Measurements from ENCODE around the gene TARS3. TPM values are rescaled to one million over a fixed set of nuclear protein-coding genes. Genes with fewer than 3 reads are reported as not detected.

Gene TARS3
- polyA plus RNA-seq, 1 donor: 20.8 TPM

DNA sequence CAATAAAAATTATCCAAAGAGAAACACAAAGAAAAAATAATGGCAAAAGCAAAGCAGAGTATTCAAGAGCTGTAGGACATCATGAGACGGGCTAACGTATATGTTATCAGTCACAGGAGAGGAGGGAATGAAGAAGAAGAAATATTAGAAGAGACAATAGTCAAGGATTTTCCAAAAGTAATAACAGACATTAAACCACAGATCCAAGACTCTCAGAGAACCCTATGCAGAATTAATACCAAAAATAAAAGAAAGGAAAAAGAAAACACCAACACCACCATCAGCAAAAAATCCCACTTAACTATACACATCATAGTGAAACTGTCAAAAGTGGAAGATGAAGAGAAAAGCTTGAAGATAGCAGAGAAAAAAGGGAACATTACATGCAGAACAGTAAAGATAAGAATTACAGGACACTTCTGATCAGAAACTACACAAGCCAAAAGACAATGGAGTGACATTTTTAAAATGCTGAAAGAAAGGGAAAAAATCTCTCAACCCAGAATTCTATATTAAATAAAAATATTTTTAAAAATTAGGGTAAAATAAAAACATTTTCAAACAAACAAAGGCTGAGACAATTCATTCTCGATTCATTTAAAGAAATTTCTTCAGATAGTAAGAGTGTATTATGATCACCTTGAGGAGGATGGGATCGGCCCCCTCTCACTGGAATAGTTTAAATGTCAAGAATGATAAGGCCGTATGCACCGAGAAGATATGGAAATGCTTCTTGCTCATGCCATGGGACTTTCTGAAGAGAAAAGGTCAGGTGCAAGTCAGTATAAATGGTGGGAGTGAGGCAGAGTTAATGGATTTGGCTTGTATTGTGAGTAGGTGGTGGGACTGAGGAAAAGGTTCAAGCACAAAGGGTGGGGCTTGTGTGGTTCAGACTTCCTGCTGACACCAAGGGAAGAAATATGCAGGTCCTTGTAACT, 100.6 kb downstream of the TARS3 start:
- DNase-seq (ENCODE audit: low read depth): no peak

- DNase-seq (ENCODE audit: low read depth): no peak
Measured at GRCh38 chr15:101621961-101622360, 102.3 kb downstream of the TARS3 start.

DNA sequence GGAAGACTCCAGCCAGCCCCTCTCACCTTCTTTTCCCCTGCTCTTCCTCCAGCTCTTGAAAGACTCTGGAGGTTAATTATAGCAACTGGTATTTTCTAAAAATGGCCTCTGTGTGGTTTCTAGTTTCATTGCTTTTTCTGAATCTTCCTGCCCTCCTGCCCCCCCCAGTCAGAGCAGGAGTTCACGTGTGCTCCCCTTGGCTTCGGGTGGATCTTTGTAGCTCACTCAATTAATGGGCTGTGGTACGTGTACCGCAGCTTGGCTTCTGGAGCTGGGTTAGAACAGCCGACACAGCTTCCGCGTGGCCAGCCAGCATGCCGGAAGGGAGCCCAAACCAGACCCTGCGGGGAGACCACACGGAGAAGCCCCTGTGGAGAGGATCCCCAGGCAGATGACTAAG, 103.6 kb downstream of the TARS3 start:
- no peak for DNase-seq (ENCODE audit: low read depth)

DNA sequence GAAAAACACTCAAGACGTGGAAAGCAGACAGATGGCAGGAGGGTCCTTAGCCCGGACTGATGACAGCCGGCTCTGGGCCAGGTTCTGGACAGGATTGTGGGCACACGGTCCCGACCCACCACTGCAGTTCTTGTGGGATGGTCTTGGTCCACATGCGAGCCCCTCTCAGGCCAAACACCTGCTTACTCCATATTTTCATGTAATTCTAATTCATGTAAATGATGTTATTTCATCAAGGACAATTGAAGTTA, 104.7 kb downstream of the TARS3 start:
- DNase-seq (ENCODE audit: low read depth): no peak

DNA sequence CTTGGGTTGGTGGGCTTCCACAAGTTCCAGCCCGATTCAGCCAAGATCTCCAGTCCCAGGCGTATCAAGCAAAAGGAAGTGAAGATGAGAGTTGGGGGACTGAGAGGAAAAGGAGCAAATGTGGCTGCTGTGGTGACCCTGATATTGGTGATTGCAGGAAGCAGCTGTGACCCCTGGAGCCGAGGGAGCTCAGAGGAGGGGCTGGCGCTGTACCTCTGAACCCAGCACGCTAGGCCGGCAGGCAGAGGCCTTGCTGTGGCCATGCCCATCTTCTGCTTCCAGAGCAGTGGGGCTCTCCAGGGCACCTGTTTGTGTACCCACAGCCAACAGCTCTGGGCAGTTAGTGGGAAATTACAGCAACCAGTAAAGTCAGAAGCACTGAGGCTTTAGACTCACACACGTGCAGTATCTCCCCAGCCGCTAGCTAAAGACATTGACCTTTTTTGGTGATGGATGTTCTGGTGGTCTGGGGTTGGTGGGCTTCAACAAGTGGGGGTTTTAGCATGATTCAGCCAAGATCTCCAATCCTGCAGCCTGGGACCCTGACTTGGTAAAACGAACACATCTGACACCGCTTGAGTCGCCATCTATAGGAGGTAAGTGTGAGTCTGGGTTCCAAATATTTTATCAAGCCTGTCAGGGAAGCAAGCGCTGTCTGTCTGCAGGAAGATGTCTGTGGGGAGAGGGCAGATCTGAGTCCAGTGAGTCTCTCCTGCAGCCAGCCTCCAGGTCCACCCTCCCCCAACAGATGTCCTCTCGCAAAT, 105.2 kb downstream of the TARS3 start:
- DNase-seq (ENCODE audit: low read depth): no peak

DNA sequence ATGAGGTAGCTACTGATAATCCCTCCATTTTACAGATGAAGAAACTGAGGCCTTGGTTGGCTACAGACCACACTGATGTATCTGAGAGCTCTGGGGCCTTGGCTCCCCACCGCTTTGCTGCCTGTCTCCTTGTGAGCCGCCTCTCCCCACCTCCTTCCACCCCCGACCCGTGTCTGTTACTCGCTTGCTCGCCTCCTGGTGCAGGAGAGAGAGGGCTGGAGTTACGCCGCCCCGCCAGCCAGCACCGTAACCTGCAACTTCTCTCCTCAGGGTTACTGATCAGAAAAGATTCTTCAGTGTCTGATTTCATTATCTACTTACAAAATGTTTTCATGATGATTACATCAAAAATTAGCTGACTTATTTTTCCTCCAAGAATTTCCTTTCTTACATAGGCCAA, 106.2 kb downstream of the TARS3 start:
- no peak for DNase-seq (ENCODE audit: low read depth)

GRCh38 chr15:101617390-101617965, 106.8 kb downstream of the TARS3 start:
- DNase-seq (ENCODE audit: low read depth): no peak

- DNase-seq (ENCODE audit: low read depth): no peak
Measured at GRCh38 chr15:101615986-101616848, 108.1 kb downstream of the TARS3 start.

DNA sequence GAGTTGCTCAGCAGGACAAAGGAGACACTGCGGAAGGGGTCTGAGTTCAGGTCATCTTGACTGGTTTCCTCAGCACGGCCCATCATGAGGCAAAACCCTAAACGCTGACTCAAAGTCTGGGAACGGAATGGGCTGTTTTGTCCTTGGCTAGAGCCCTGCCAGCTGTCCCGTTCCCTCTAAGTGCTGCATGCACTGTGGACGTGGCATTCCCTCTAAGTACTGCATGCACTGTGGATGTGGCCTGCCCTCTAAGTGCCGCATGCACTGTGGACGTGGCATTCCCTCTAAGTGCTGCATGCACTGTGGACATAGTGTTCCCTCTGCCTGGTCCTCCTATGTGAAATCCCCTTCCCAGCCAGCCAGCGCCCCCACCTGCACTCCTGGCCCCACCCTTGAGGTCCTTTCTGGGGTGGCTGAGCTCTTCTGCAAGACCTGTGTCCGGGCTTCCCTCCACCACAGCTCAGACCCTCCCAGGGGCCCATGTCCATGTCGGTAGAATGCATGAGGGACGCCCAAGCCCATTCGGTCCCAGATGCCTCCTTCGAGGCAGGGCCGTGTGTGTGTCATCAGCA, 108.8 kb downstream of the TARS3 start:
- DNase-seq (ENCODE audit: low read depth): no peak

DNA sequence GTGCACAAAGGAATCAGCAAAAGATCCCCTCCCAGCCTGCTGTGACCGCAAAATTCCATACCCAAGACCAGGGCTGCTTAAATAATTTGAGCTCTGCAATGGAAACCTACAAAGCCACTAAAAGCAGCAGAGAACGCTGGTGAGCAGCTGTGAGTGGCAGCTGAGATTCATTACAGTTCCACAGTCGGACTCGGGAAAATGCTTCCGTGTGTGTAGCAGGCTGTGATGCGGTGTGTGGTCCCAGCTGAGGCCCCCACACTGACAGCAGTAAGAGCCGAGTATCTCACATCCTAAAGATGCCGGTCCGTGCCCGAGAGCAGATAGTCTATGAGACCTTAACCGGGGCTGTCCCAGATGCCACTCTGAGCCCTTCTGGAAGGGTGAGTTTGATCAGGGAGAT, 109.5 kb downstream of the TARS3 start:
- no peak for DNase-seq (ENCODE audit: low read depth)

GRCh38 chr15:101614001-101614585, 110.2 kb downstream of the TARS3 start:
- DNase-seq (ENCODE audit: low read depth): no peak

GRCh38 chr15:101613130-101614000, 110.9 kb downstream of the TARS3 start:
- DNase-seq (ENCODE audit: low read depth): peak; percentile 29

DNA sequence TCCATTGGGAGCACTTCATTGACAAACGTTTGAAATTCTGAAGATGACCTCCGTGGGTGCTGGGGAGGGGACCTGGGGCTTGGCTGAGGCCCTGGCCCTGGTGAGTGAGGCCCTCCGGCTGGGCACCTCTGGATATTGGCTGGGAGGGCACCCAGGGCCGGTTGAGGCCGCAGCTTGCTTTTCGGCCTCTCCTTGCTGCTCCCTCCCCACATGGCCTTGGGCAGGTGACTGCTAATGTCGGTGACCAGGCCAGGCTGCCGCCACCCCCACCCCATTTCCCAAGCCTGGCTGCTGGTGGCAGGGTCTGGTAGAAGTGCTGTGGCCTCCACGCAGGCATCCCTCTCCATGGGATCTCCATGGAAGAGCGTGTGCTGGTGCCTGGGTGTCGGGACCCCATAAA, 111.6 kb downstream of the TARS3 start:
- no peak for DNase-seq (ENCODE audit: low read depth)

- no peak for DNase-seq (ENCODE audit: low read depth)
Measured at GRCh38 chr15:101611580-101612299, 112.5 kb downstream of the TARS3 start.

DNA sequence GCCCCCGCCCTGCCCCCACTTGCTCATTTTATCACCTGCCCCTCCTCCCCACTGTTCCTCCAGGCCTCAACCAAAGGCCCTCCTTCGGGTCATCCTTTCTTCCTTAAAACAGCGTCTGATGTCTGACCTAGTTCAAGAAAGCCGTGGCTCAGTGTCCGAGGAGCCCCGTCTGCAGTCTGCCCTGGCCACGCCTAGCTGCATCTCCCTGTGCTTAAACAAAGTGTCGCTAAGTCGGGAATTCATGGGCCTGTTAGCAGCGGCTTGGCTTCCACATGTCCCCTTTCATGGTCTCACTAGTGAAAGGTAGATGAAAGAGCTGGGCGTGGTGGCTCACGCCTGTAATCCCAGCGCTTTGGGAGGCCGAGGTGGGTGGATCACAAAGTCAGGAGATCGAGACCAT, 113.3 kb downstream of the TARS3 start:
- no peak for DNase-seq (ENCODE audit: low read depth)

DNA sequence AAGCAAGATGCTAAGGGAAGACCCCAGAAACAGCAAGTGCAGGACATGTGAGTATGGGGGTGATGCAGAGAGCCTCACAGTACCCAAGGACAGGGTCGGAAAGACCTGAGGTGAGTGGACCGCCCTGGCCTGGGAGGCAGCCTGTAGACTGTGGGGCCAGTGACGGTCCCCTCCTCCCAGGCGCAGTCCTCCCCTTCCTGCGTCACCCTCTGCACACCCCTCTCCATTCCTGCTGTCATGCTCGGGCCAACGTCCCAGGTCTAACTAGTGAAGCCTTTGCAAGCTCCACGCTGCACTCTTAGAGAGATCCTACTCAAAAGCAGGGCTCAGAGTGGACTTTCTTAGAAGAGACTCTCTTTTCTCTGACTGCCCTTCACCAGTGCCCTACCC, 113.7 kb downstream of the TARS3 start:
- no peak for DNase-seq (ENCODE audit: low read depth)

GRCh38 chr15:101609742-101610610, 114.3 kb downstream of the TARS3 start:
- no peak for DNase-seq (ENCODE audit: low read depth)

DNA sequence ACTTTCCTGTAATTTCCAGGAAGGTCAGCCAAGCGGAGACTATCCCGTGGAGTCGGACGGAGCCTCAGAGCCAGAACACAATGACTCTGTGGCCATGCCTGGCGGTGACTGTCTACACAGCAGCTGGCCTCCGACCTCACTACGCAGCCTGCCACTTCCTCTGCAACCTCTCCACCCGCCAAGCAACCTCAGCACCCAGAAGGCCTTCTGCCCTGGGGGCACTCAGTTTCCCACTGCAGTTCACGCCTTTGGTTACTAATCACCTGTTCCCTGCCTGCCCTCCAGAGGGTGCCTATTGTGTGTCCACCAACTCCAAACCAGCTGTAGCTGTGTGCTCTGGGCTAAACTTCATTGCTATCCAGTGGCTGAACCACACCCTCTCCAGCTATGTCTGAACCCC, 116.1 kb downstream of the TARS3 start:
- DNase-seq (ENCODE audit: low read depth): no peak

DNA sequence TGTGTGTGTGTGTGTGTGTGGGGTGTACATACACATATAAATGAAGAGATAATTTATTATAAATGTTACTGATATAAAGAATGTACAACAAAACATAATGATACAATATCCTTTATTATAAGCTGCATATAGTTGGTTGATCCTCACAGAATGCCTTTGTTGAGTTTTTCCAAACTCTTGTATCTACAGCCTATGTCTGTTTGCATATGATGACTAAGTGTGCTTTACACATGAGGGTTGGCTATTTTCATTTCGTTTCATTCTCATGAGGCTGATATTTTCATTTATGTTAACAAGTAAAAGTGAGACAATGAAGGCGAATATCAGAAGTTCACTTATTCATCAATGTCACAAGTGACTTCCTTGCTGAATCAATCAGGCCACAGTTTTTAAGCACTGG, 117.2 kb downstream of the TARS3 start:
- no peak for DNase-seq (ENCODE audit: low read depth)
